GM12878 (cell line): ENCODE data around the gene HPSE2. TPM values are rescaled to one million over a fixed set of nuclear protein-coding genes. Genes with fewer than 3 reads are reported as not detected.

Experiments
- ATAC-seq: fragments of 200-7000 bp; cut with Tn5 transposase; 3 replicates; pipeline ENCODE4 v1.9.1; 2020; ENCODE audit warnings: mild to moderate bottlenecking, moderate library complexity
- BruUV-seq: library from RNA; stranded (reverse); fragments of 400-500 nt; replicated peaks from 2 replicates; lab custom pipeline; 2021; lab: Mats Ljungman, UMichigan
- CTCF ChIA-PET: fragments of 300-600 bp; sonication (Branson Sonifier 250); formaldehyde crosslinking; extraction: SDS; loops from one replicate; lab custom pipeline; 2021; ENCODE audit warnings: inconsistent platforms; lab: Yijun Ruan, JAX
- POLR2A ChIA-PET: fragments of 350-600 bp; formaldehyde crosslinking; extraction: SDS; loops from one replicate; lab custom pipeline; 2021; ENCODE audit warnings: inconsistent platforms; lab: Charles Lee
- RAD21 ChIA-PET: fragments of 300-600 bp; sonication (Branson Sonifier 250); formaldehyde crosslinking; loops from one replicate; lab custom pipeline; 2023; ENCODE audit warnings: antibody characterized with exemption; ENCODE audit not compliant: unreplicated experiment; lab: Charles Lee
- SMC1A ChIA-PET: fragments of 300-600 bp; sonication (Branson Sonifier 250); formaldehyde crosslinking; loops from one replicate; lab custom pipeline; 2023; ENCODE audit not compliant: unreplicated experiment, uncharacterized antibody; lab: Charles Lee
- DNase-seq: peaks from one replicate; pipeline ENCODE4 v3.0.0-alpha.2; 2011; ENCODE audit warnings: low read depth, low spot score
- FAIRE-seq: peaks from 3 replicates; lab custom pipeline; 2011; peaks lifted over from hg19 to GRCh38; lab: Jason Lieb, UNC
- H2AFZ ChIP-seq: 2 replicates; pipeline ENCODE4 v1.6.0; 2011; ENCODE audit warnings: low read depth, low read length, control low read depth; ENCODE audit not compliant: control insufficient read depth
- H3K27ac ChIP-seq: 2 replicates; pipeline ENCODE4 v1.5.1; 2011; ENCODE audit warnings: control low read depth; ENCODE audit not compliant: control insufficient read depth, insufficient read depth
- H3K27me3 ChIP-seq, 2 experiments: replicated peaks in 1 of 2; 2 replicates each; pipeline versions ENCODE4 v1.6.0 to v1.6.1; 2011; ENCODE audit warnings: low read length in 1 of 2; ENCODE audit not compliant: control insufficient read depth in 2 of 2, insufficient read depth in 2 of 2
- H3K36me3 ChIP-seq, 2 experiments: 2 replicates each; pipeline ENCODE4 v1.5.1; 2011; ENCODE audit warnings: low read length in 1 of 2; ENCODE audit not compliant: control insufficient read depth in 2 of 2, insufficient read depth in 2 of 2
- H3K4me1 ChIP-seq: 2 replicates; pipeline ENCODE4 v1.6.1; 2011; ENCODE audit warnings: mild to moderate bottlenecking, low read length, moderate library complexity, mixed read lengths; ENCODE audit not compliant: control insufficient read depth, insufficient read depth
- H3K4me2 ChIP-seq: 2 replicates; pipeline ENCODE4 v1.6.0; 2011; ENCODE audit warnings: control low read depth; ENCODE audit not compliant: control insufficient read depth, insufficient read depth
- H3K4me3 ChIP-seq: fragments of 200-600 bp; sonication (generic); 2 replicates; pipeline ENCODE4 v1.5.1; 2016
- H3K79me2 ChIP-seq: 2 replicates; pipeline ENCODE4 v1.6.0; 2011; ENCODE audit warnings: low read length; ENCODE audit not compliant: control insufficient read depth, insufficient read depth
- H3K9ac ChIP-seq: 2 replicates; pipeline ENCODE4 v1.8.0; 2011; ENCODE audit warnings: low read length, control low read depth, mixed read lengths; ENCODE audit not compliant: control insufficient read depth, insufficient read depth
- H3K9me3 ChIP-seq: replicated peaks from 3 replicates; pipeline ENCODE4 v1.5.1; 2011; ENCODE audit warnings: mild to moderate bottlenecking, low read length; ENCODE audit not compliant: control insufficient read depth, insufficient read depth
- H4K20me1 ChIP-seq: 2 replicates; pipeline ENCODE4 v1.6.0; 2011; ENCODE audit not compliant: control insufficient read depth, insufficient read depth
- BCL11A ChIP-seq: IDR thresholded peaks from 2 replicates; pipeline ENCODE4 v1.6.1; 2011; ENCODE audit warnings: low read depth, low read length
- ELK1 ChIP-seq: IDR thresholded peaks from 2 replicates; pipeline ENCODE4 v1.6.1; 2012; ENCODE audit warnings: low read depth, low read length, improper control_type of control experiment
- FOS ChIP-seq: IDR thresholded peaks from 3 replicates; pipeline ENCODE4 v1.6.1; 2011; ENCODE audit warnings: borderline replicate concordance; ENCODE audit not compliant: insufficient read length; ENCODE audit errors: extremely low read depth
- KAT2A ChIP-seq: conservative IDR thresholded peaks from 2 replicates; pipeline ENCODE4 v1.6.1; 2011; ENCODE audit warnings: low read depth, low read length; ENCODE audit not compliant: control insufficient read depth
- NBN ChIP-seq: fragments of 450-650 bp; IDR thresholded peaks from 2 replicates; pipeline ENCODE4 v1.6.1; 2016
- NFYA ChIP-seq: IDR thresholded peaks from 2 replicates; pipeline ENCODE4 v1.6.1; 2011; ENCODE audit warnings: low read depth, mild to moderate bottlenecking, low read length, improper control_type of control experiment, borderline replicate concordance
- STAT3 ChIP-seq: IDR thresholded peaks from 2 replicates; pipeline ENCODE4 v1.6.1; 2011; ENCODE audit warnings: low read depth, low read length, improper control_type of control experiment
- TCF12 ChIP-seq: IDR thresholded peaks from 2 replicates; pipeline ENCODE4 v1.6.1; 2011; ENCODE audit warnings: low read depth, mild to moderate bottlenecking, low read length
- WGBS: methylation state at CpG from one replicate; pipeline ENCODE4 v1.1.6; 2016; ENCODE audit warnings: low lambda C conversion rate; ENCODE audit not compliant: insufficient replicate concordance, insufficient coverage; ENCODE audit errors: missing lambda C conversion rate; 5-methylcytosine and 5-hydroxymethylcytosine counted together
- in situ Hi-C: fragments of 300-500 bp; cut with MboI; formaldehyde crosslinking; loops from 9 replicates; pipeline ENCODE4 v1.14.3; 2018; ENCODE audit warnings: mixed read lengths
- intact Hi-C: fragments of 100-400 bp; cut with micrococcal nuclease; formaldehyde crosslinking; loops from one replicate; pipeline ENCODE4 v1.14.2; 2022; ENCODE audit not compliant: unreplicated experiment
- polyA plus RNA-seq, 11 experiments: library from polyadenylated mRNA; depleted of rRNA in 4 of 11; unstranded in 6 of 11; stranded (reverse) in 5 of 11; fragments of >200 nt; fragmentation: Nextera tagmentation in 4 of 11; fragmentation: Illumina TruSeq in 1 of 11; extraction: Ambion mirVana in 4 of 11; extraction: Trizol in 1 of 11; gene quantifications; 1 replicate in 1 of 11; 2 replicates in 10 of 11; pipeline versions ENCODE4 v1.2.1 to v1.2.3, GENCODE V29; 2011 to 2016; ENCODE audit warnings: inconsistent platforms in 2 of 11, missing spikeins in 2 of 11, low read depth in 1 of 11
- total RNA-seq, 4 experiments: library from RNA; depleted of rRNA in 3 of 4; stranded (reverse); fragments of >200 nt in 3 of 4; fragmentation: Illumina TruSeq in 1 of 4; extraction: Trizol in 1 of 4; gene quantifications; 2 replicates each; pipeline versions ENCODE4 v1.2.1 to v1.2.3, GENCODE V29; 2013 to 2021
- TF ChIP-seq, protein P1 (sequence below): fragments of 450-650 bp; formaldehyde crosslinking; IDR thresholded peaks from 2 replicates; pipeline ENCODE4 v1.4.0; 2020; ENCODE audit warnings: mild to moderate bottlenecking, moderate library complexity
- TF ChIP-seq, protein P2 (sequence below): IDR thresholded peaks from 2 replicates; pipeline ENCODE4 v1.6.1; 2011; ENCODE audit warnings: borderline replicate concordance, low read depth, mild to moderate bottlenecking, moderate library complexity, low read length; ENCODE audit not compliant: insufficient read depth, poor library complexity, severe bottlenecking

Gene HPSE2
- total and polyA plus RNA-seq, 10 of the 15 experiments (the other 5 are each of a cell fraction or from before 2014, with no cell fraction given) = 0.06 TPM; not detected in 9

DNA sequence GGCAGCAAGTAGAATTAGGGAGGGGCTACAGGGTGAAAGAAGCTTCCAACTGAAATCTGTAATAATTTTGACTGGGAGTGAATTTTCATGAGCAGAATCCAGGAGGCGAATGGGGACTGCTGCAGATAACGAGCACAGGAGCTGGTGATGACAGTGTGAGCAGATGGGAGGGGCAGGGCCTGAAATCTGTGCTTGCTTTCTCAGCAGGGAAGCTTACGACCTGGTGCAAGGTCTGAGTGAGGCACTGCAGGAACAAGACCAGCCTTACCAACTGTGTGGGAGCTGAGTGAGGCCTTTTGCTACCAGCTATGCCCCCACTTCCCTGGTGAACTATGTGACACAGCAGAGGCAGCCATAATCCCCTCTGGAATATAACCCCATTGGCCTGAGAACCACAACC, 109.8 kb downstream of the HPSE2 start (continued):
- TF ChIP-seq, protein P1, sequence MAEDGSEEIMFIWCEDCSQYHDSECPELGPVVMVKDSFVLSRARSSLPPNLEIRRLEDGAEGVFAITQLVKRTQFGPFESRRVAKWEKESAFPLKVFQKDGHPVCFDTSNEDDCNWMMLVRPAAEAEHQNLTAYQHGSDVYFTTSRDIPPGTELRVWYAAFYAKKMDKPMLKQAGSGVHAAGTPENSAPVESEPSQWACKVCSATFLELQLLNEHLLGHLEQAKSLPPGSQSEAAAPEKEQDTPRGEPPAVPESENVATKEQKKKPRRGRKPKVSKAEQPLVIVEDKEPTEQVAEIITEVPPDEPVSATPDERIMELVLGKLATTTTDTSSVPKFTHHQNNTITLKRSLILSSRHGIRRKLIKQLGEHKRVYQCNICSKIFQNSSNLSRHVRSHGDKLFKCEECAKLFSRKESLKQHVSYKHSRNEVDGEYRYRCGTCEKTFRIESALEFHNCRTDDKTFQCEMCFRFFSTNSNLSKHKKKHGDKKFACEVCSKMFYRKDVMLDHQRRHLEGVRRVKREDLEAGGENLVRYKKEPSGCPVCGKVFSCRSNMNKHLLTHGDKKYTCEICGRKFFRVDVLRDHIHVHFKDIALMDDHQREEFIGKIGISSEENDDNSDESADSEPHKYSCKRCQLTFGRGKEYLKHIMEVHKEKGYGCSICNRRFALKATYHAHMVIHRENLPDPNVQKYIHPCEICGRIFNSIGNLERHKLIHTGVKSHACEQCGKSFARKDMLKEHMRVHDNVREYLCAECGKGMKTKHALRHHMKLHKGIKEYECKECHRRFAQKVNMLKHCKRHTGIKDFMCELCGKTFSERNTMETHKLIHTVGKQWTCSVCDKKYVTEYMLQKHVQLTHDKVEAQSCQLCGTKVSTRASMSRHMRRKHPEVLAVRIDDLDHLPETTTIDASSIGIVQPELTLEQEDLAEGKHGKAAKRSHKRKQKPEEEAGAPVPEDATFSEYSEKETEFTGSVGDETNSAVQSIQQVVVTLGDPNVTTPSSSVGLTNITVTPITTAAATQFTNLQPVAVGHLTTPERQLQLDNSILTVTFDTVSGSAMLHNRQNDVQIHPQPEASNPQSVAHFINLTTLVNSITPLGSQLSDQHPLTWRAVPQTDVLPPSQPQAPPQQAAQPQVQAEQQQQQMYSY = no peak
- TF ChIP-seq TCF12 (no peak), NBN (no peak), KAT2A (no peak), FOS (no peak), STAT3 (no peak), ELK1 (no peak), BCL11A (no peak)

- H4K20me1 ChIP-seq = no peaks in the 10 kb centered on the region
- no peaks in the 10 kb centered on the region for H3K79me2 ChIP-seq
- no peak overlapping the region for H3K4me2 ChIP-seq
- BruUV-seq = no TSS peak
- no peaks in the 10 kb centered on the region; the same call in 2 of the 3 replicates for H3K9me3 ChIP-seq
- FAIRE-seq (no peak), ATAC-seq (no peak), DNase-seq (no peak)
- ChIA-PET CTCF (no interaction called here), SMC1A (no interaction called here), POLR2A (no interaction called here), RAD21 (no interaction called here)
- no peaks in the 10 kb centered on the region for H3K4me1 ChIP-seq
- 42% methylated on average over 1 of the region's 1 CpG for WGBS
- no peaks in the 10 kb centered on the region for H3K36me3 ChIP-seq
- no peak overlapping the region for H3K9ac ChIP-seq
- H3K4me3 ChIP-seq = no peak overlapping the region
- H3K27me3 ChIP-seq = no peaks in the 10 kb centered on the region
- no peak overlapping the region for H3K27ac ChIP-seq
- no peak overlapping the region for H2AFZ ChIP-seq
- in situ Hi-C loops (no loop called here), intact Hi-C loops (no loop called here)
- TF ChIP-seq, protein P2, sequence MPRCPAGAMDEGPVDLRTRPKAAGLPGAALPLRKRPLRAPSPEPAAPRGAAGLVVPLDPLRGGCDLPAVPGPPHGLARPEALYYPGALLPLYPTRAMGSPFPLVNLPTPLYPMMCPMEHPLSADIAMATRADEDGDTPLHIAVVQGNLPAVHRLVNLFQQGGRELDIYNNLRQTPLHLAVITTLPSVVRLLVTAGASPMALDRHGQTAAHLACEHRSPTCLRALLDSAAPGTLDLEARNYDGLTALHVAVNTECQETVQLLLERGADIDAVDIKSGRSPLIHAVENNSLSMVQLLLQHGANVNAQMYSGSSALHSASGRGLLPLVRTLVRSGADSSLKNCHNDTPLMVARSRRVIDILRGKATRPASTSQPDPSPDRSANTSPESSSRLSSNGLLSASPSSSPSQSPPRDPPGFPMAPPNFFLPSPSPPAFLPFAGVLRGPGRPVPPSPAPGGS = no peak
- TF ChIP-seq NFYA = no peak
These were observed 111.3 kb downstream of the HPSE2 start for GRCh38 chr10:99124376-99124775.
